Measurements from ENCODE around the gene TRIM26.

DNA sequence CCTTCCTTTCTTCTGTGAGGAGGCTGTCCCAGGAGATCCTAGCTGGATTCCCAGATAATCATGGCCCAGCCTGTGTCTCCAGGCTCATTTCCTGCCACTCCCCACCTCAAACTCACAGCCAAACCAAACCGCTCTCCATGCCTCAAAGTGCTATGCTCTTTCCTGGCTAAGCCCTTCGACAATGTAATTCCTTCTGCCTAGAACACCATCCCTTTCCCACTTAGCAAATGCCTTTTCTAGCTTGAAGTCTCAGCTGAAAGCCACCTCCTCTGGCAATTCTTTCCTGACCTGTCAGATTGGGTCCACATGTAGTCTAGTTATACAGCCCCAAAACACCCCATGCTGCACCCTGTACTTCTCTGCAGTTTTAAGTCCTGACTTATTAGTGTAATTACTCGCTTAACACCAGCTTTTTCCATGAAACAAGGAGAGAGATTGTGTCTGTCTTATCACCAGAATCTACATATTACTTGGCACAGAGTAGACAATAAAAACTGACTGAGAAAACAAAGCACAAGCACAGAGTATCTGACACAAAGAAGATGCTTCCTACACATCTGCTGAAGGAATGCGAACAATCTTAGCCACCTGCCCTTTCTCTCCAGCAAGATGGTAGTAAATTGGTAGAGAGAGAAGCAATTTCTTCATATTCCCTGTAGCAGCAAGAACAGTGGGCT lies 5.4 kb downstream of the TRIM26 start:
- TF ChIP-seq ARNTL (CRISPR knock-in tag; IDR thresholded peaks at IDR 0.05; ENCODE audit: borderline replicate concordance, low read depth) (no peak), TCF4 (CRISPR knock-in tag; IDR thresholded peaks at IDR 0.05; ENCODE audit: borderline replicate concordance) (no peak)
- TF ChIP-seq, protein P1, sequence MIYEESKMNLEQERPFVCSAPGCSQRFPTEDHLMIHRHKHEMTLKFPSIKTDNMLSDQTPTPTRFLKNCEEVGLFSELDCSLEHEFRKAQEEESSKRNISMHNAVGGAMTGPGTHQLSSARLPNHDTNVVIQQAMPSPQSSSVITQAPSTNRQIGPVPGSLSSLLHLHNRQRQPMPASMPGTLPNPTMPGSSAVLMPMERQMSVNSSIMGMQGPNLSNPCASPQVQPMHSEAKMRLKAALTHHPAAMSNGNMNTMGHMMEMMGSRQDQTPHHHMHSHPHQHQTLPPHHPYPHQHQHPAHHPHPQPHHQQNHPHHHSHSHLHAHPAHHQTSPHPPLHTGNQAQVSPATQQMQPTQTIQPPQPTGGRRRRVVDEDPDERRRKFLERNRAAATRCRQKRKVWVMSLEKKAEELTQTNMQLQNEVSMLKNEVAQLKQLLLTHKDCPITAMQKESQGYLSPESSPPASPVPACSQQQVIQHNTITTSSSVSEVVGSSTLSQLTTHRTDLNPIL (CRISPR knock-in tag; IDR thresholded peaks at IDR 0.05; ENCODE audit: low read depth), result no peak
